Measurements from ENCODE around the gene TARS1. TPM values are rescaled to one million over a fixed set of nuclear protein-coding genes. Genes with fewer than 3 reads are reported as not detected.

Gene TARS1
- total and polyA plus RNA-seq, 11 donors: 58.1 to 91.0 (median 71.9) TPM

DNA sequence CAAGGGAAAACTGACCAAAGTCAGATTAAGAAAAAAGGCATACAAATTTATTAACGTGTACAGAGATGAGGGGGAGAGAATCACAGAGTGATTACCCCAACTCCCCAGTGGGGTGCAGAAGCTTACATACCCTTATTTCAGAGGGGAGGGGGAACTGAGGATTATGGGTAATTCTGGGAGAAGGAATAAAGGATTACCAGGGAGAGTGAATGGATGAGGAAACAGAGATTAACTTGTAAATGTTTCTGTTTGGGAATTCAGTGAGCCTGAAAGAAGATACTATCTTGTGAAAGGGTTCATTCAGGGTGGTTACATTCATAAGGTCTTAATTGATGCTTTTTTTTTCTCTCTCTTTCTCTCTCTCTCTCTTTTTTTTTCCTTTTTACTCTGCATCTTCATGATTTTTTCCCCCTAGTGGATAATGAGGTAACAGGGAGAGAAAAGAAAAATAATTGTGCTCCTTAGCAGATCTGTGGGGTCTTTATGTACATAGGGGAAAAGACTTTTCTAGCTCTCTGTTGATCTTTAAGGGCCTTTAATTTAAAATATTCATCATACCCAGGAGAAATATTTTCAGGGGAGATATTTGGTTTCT is 49.4 kb downstream of the TARS1 start:
- 77 to 86% (median 82%) methylated on average over 1 of the region's 1 CpG for WGBS, 4 donors
- ATAC-seq (no peak), DNase-seq (no peak)
- H3K9me3 ChIP-seq: no peaks in the 10 kb centered on the region
- TF ChIP-seq POLR2A (IDR thresholded peaks at IDR 0.05) (no peak), CTCF (IDR thresholded peaks at IDR 0.05) (no peak)
- peaks cover 0 to 13% (median 0%) of the 10 kb centered on the region in 12 donors for H3K4me1 ChIP-seq
- no peaks in the 10 kb centered on the region for H3K36me3 ChIP-seq
- no peak overlapping the region for H3K27ac ChIP-seq
- H3K4me3 ChIP-seq: no peak overlapping the region
- no peaks in the 10 kb centered on the region for H3K27me3 ChIP-seq
- intact Hi-C loops (cut with DNase I): no loop called here

DNA sequence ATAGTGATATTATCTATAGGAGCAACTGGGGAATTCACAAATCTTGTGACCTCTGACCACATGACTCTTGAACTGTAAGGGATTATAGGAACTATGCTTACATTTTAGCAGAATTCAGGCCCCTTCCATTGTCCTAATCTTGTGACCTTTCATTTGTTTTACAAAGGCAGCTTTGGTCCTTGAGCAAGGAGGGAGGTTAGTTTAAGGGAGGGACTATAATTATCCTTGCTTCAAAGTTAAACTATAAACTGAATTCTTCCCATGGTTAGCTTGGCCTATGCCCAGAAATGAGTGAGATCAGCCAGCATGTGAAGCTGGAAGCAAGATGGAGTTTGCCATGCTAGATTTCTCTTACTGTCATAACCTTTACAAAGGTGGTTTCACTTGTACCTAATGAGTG is 51.2 kb downstream of the TARS1 start:
- Histone ChIP-seq H3K27ac (no peak overlapping the region), H3K4me1 (peaks cover 0 to 13% (median 0%) of the 10 kb centered on the region in 12 donors), H3K4me3 (no peak overlapping the region), H3K27me3 (no peaks in the 10 kb centered on the region), H3K36me3 (no peaks in the 10 kb centered on the region), H3K9me3 (no peaks in the 10 kb centered on the region)
- intact Hi-C loops (cut with DNase I): no loop called here
- TF ChIP-seq CTCF (IDR thresholded peaks at IDR 0.05): no peak
- TF ChIP-seq POLR2A (IDR thresholded peaks at IDR 0.05): no peak
- ATAC-seq (no peak), DNase-seq (no peak)

DNA sequence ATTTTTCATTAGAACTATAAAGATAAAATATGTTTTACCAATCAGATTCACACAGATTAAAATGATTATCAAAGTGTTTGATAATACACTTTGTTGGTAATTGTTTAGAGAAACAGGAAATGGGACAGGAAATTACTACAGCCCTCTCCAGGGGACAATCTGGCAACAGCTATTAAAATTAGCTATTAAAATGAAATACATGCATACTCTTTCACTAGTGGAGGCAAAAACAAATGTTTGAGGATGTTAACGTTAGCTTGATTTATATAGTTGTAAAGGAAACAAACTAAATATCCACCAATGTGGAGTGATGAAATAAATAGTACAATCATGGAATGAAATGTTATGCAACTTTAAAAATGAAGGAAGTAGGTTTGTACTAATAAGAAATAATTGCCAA is 53.7 kb downstream of the TARS1 start:
- H3K36me3 ChIP-seq: no peaks in the 10 kb centered on the region
- peaks cover 0 to 13% (median 0%) of the 10 kb centered on the region in 12 donors for H3K4me1 ChIP-seq
- no peaks in the 10 kb centered on the region for H3K27me3 ChIP-seq
- ATAC-seq (peak in 1 of 4 donors; percentile 42), DNase-seq (no peak)
- H3K9me3 ChIP-seq: no peaks in the 10 kb centered on the region
- TF ChIP-seq CTCF (IDR thresholded peaks at IDR 0.05) (no peak), POLR2A (IDR thresholded peaks at IDR 0.05) (no peak)
- intact Hi-C loops (cut with DNase I): no loop called here
- no peak overlapping the region for H3K4me3 ChIP-seq
- WGBS, 4 donors: 28 to 42% (median 34%) methylated on average over 1 of the region's 1 CpG
- H3K27ac ChIP-seq: no peak overlapping the region

GRCh38 chr5:33501260-33501659 is 60.5 kb downstream of the TARS1 start:
- Histone ChIP-seq H3K36me3 (no peaks in the 10 kb centered on the region), H3K27me3 (no peaks in the 10 kb centered on the region), H3K9me3 (no peaks in the 10 kb centered on the region), H3K27ac (no peak overlapping the region), H3K4me1 (no peaks in the 10 kb centered on the region), H3K4me3 (no peak overlapping the region)
- TF ChIP-seq POLR2A (IDR thresholded peaks at IDR 0.05) (no peak), CTCF (IDR thresholded peaks at IDR 0.05) (no peak)
- DNase-seq (no peak), ATAC-seq (no peak)
- intact Hi-C loops (cut with DNase I): no loop called here
- 92 to 96% (median 95%) methylated on average over 4 of the region's 4 CpGs for WGBS, 4 donors
